ENCODE data around the gene KCNIP1.

The KCNIP1 gene

GRCh38 chr5:170757182-170757601, 253.4 kb downstream of the KCNIP1 start (continued):
- TF ChIP-seq PBX3 (CRISPR knock-in tag; IDR thresholded peaks at IDR 0.05), result no peak
- TF ChIP-seq ZNF707 (tag by site-specific recombination; IDR thresholded peaks at IDR 0.05), result no peak
- TF ChIP-seq ZNF366 (tag by site-specific recombination; conservative IDR thresholded peaks at IDR 0.05), result no peak
- no peak for TF ChIP-seq ZBTB10 (tag by site-specific recombination; IDR thresholded peaks at IDR 0.05)
- no peak for TF ChIP-seq ZNF302 (tag by site-specific recombination; IDR thresholded peaks at IDR 0.05; ENCODE audit: low read depth)

- H3K36me3 ChIP-seq (ENCODE audit: control insufficient read depth in 2 of 2, insufficient read depth in 1 of 2, low read length in 2 of 2), result no peaks in the 10 kb centered on the region
- H3K27ac ChIP-seq (ENCODE audit: extremely low read depth, low read depth, low read length), result no peak overlapping the region
- ChIA-PET POLR2A (no interaction called here), CTCF (interaction anchor here (0.6 kb wide), 1 partner anchor 33 kb away, joined by 3 read pairs; no protein-coding TSS in a partner anchor)
- no peaks in the 10 kb centered on the region for H3K9me3 ChIP-seq (ENCODE audit: control insufficient read depth, insufficient read depth, low read depth, low read length)
- TF ChIP-seq ZNF211 (tag by site-specific recombination; IDR thresholded peaks at IDR 0.05; ENCODE audit: low read depth), result no peak
- no peak for TF ChIP-seq ZNF600 (tag by site-specific recombination; IDR thresholded peaks at IDR 0.05)
- TF ChIP-seq ZNF239 (tag by site-specific recombination; IDR thresholded peaks at IDR 0.05), result no peak
- no peak for TF ChIP-seq ZNF664 (tag by site-specific recombination; IDR thresholded peaks at IDR 0.05)
- TF ChIP-seq ZNF112 (tag by site-specific recombination; IDR thresholded peaks at IDR 0.05), result no peak
- no peak for TF ChIP-seq ZNF707 (tag by site-specific recombination; IDR thresholded peaks at IDR 0.05)
- TF ChIP-seq ZNF585B (tag by site-specific recombination; IDR thresholded peaks at IDR 0.05), result no peak
- no peak for TF ChIP-seq KLF8 (tag by site-specific recombination; IDR thresholded peaks at IDR 0.05)
- TF ChIP-seq ZNF561 (tag by site-specific recombination; IDR thresholded peaks at IDR 0.05; ENCODE audit: borderline replicate concordance), result no peak
- TF ChIP-seq ZNF423 (tag by site-specific recombination; IDR thresholded peaks at IDR 0.05), result no peak
- no peak for TF ChIP-seq ZNF488 (tag by site-specific recombination; IDR thresholded peaks at IDR 0.05)
- TF ChIP-seq ZNF777 (tag by site-specific recombination; IDR thresholded peaks at IDR 0.05; ENCODE audit: borderline replicate concordance), result no peak
- no peak for TF ChIP-seq ZFP69B (tag by site-specific recombination; IDR thresholded peaks at IDR 0.05)
- TF ChIP-seq ZNF311 (tag by site-specific recombination; IDR thresholded peaks at IDR 0.05; ENCODE audit: borderline replicate concordance), result no peak
- TF ChIP-seq SALL2 (tag by site-specific recombination; IDR thresholded peaks at IDR 0.05; ENCODE audit: borderline replicate concordance), result no peak
- peaks cover 8% of the 10 kb centered on the region for H3K4me1 ChIP-seq (ENCODE audit: control insufficient read depth, insufficient read depth, low read length)
- H3K4me3 ChIP-seq (ENCODE audit: low read depth, low read length), result no peak overlapping the region
These were observed 253.8 kb downstream of the KCNIP1 start for GRCh38 chr5:170757669-170758068.

GRCh38 chr5:170758481-170758880, 254.7 kb downstream of the KCNIP1 start:
- H3K4me3 ChIP-seq (ENCODE audit: low read depth, low read length), result no peak overlapping the region
- CTCF ChIA-PET, result interaction anchor here (0.6 kb wide), 1 partner anchor 36 kb away, joined by 3 read pairs; no protein-coding TSS in a partner anchor
- POLR2A ChIA-PET, result no interaction called here
- H3K36me3 ChIP-seq (ENCODE audit: control insufficient read depth in 2 of 2, insufficient read depth in 1 of 2, low read length in 2 of 2), result no peaks in the 10 kb centered on the region
- H3K27ac ChIP-seq (ENCODE audit: extremely low read depth, low read depth, low read length), result no peak overlapping the region
- H3K4me1 ChIP-seq (ENCODE audit: control insufficient read depth, insufficient read depth, low read length), result peaks cover 8% of the 10 kb centered on the region
- no peaks in the 10 kb centered on the region for H3K9me3 ChIP-seq (ENCODE audit: control insufficient read depth, insufficient read depth, low read depth, low read length)
- no peak for TF ChIP-seq REST (tag by site-specific recombination; IDR thresholded peaks at IDR 0.05)
- no peak for TF ChIP-seq TCF7L2 (IDR thresholded peaks at IDR 0.05; ENCODE audit: borderline replicate concordance, low read depth, low read length)
- TF ChIP-seq ZNF155 (tag by site-specific recombination; IDR thresholded peaks at IDR 0.05), result no peak
- no peak for TF ChIP-seq ZNF626 (tag by site-specific recombination; IDR thresholded peaks at IDR 0.05)
- no peak for TF ChIP-seq MYNN (tag by site-specific recombination; IDR thresholded peaks at IDR 0.05; ENCODE audit: borderline replicate concordance)
- no peak for TF ChIP-seq ZIC2 (tag by site-specific recombination; IDR thresholded peaks at IDR 0.05)
- TF ChIP-seq ZNF621 (tag by site-specific recombination; IDR thresholded peaks at IDR 0.05), result no peak
- no peak for TF ChIP-seq ZNF654 (tag by site-specific recombination; IDR thresholded peaks at IDR 0.05; ENCODE audit: low read depth)
- TF ChIP-seq ZNF223 (tag by site-specific recombination; IDR thresholded peaks at IDR 0.05), result no peak

All from HEK293 (cell line).